NCI-H446 (cell line): ENCODE data around the gene MAP3K13.

Experiments
- DNase-seq, 2 experiments: peaks; one replicate each; lab custom pipeline; 2025; lab: John Stamatoyannopoulos, UW

Gene MAP3K13

DNA sequence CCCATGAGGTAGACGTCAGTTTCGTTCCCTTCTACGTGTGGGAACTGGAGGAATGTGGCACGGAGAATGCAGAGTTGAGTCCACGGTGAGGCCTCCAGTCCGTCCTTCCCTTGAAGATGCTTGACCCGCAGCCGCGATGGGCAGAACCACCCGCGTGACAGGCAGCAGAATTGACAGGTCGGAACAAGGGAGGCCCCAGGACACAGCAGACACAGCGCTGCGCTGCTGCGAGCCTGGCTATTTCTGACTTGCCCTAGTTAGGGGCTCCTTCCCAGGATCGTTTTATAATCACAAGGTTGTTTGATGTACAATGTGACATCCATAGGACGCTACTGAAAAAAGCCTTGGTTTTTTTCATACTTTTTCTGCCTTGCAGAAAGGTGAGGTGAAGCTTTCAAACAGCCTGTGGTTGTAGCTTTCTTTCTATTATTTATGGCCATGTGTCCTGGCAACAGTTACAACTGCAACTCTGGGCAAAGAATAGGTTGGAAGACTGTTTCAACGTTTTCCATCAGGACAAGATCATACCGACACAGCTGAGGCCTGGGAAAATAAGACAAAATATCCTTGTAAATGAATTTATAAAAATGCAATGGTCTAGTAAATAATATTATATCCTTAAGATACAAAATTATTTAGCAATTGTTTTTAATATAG is 145.5 kb downstream of the MAP3K13 start:
- DNase-seq, result no peak

DNA sequence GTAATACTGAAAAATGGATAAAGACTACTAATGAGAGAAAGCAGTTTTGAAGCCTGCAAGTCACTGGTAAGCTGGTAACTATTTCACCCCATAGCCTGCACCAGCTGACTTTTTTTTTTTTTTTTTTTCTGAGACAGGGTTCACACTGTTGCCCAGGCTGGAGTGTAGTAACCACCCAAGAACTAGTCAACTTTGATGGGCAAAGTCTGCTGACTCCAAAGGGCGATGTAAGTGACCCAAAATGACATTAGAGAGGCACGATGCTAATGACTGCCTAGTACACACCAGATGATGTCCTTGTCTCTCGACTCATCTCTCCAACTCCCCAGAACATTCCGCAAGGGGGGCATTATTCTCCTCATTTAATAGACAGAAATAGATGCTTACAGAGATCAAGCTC is 148.8 kb downstream of the MAP3K13 start:
- no peak for DNase-seq

DNA sequence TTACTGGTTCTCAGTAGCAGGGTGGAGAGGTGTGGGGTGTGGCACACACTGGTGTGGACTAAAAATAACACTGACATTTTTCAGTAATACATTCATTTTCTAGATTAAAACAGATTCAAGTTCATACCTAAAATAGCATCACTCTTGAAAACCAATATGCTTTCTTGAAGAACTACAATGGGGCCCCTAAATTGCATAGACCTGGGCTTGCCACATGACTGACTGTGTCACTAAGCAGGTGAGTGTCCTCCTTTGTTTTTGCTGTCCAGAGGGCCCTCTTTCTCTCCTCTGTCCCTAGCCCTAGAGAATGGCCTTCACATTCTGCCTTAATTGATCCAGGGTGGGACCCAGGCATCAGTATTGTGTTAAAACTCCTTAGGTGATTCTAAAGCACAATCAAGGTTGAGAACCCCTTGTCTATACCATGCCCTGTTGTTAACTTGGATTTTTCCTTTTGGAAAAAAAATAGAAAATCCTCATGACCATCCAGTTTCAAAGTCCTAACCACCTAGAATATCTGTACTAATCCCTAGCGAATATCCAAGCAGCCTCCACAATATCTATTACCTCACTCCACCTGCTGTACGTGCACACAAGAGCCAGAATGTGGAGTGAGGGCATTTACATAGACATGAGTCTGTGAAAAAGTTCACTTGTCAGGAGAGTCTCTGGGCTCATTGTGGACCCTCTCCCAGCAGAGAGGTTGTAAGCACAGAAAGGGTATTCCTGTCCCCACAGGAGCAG is 154.6 kb downstream of the MAP3K13 start:
- no peak for DNase-seq

DNA sequence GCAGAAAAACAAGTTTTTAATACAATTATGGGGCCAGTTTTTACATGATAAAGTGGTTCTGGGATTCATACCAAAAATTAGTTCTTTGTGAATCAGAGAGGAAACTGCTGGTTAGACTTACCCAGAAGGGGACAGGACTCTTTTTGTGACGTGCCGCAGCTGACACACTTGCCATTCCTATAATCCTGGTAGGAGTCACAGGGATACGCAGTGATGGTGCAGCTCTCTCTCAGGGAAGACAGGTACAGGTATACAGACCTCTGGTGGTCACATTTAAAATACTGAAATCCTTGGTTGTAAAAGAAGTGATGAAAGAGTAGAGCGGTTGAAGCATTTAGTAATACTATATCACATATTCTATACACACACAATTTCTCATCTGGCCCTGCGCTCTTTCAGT is 156.1 kb downstream of the MAP3K13 start:
- DNase-seq, result no peak

DNA sequence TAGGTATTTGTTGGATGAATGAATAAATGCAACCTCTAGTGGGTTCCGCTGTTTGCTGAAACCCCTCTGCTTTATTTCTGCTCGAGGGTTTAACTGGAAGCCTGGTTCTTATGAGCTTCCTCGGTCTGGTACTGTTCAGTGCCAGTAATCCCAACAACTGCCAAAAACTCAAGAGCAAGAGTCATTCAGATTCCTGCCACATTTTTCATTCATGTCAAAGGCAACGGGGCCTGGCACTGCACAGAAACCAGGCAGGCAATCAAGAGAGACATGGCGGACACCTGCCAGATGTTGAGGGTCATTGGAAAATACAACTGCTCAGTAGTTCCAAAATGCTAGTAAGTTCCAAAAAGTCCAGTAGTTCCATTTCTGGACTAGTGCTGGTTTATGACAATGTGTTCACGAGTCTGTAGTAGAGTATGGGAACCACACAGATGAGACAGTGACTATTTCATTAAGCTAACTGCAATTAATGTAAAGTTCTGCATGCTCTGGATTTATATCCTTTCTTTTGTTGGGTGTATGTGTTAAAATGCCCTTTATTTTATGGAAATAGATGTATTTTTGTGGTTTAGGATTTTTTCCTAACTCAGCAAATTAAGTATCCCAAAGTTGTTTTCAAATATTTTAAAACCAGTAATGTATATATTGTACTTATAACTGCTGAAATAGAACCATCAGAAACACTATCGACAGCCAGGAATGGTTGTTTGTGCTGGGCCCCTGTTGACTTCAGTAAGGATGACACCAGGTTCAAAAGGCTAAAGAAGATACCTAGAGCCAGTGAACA is 158.6 kb downstream of the MAP3K13 start:
- DNase-seq, result no peak

DNA sequence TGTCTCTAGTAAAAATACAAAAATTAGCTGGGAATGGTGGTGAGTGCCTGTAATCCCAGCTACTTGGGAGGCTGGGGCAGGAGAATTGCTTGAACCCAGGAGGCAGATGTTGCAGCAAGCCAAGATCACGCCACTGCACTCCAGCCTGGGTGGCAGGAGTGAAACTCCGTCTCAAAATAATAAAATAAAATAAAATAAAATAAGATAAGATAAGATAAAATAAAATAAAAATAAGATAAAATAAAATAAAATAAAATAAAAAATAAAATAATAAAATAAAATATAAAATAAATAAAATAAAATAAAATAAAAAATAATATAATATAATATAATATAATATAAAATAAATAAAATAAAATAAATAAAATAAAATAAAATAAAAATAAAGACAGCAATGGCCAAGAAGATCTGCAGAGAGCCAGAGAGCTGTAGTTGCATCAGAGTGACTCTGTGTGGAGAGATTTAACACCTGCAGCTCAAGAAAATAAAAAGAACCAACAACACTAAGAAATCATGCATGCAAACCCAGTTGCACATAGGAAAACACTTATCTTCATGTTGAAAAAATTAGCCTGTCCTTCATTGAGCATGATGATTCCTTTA is 163.5 kb downstream of the MAP3K13 start:
- no peak for DNase-seq

DNA sequence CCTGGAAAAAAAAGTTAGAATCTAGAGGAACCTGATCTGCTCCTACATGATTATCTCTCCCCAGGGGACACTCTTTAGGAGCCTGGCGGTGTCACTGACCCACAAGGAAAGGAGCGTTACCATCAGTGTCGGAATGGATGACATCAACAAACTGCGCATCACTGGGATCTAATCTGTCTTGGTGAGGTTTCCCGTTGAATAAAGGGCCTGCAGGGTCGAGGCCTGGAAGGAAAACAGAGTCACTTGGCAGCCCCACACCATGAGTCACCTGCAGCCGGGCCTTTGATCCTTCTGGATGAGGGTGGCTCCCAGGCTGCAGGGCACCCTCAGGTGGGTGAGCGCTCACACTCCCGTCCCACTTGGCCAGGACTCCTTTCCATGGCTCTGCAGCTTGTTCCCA is 164.4 kb downstream of the MAP3K13 start:
- DNase-seq, result no peak

DNA sequence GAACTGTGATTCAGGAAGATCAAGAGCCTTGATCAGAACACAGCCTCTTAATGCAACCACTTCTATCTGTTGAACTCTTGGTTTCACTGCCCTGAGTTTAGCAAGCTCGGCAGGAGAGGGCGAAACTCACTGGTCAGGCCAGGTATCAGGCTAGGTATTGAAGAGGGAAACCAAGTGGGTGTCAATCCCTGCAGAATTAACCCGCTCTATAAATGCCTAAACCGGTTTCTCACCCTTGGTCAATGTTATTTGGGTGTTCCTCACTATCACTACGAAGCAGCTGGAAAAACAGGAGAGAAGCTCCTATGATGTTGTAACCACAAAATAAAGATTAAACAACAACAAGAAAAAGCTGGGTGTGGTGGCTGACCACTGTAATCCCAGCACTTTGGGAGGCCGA is 165.6 kb downstream of the MAP3K13 start:
- no peak for DNase-seq

DNA sequence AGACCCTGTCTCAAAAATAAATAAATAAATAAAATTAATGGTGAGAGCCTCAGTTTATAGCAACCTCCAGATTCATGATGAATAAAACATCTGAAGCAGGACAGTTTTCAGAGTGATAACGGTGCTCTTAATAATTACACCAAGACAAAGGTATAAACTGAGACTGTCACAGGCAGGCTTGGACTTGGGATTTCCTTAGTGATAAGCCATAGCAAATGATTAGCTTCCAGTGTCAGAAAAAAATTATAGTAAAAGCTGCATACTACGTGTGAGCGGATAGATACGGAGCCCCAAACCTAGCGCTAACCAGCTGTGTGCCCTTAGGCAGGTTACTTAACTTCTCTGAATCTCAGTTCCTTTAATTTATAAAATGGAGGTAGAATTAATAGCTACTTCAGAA is 167.9 kb downstream of the MAP3K13 start:
- DNase-seq, result no peak

DNA sequence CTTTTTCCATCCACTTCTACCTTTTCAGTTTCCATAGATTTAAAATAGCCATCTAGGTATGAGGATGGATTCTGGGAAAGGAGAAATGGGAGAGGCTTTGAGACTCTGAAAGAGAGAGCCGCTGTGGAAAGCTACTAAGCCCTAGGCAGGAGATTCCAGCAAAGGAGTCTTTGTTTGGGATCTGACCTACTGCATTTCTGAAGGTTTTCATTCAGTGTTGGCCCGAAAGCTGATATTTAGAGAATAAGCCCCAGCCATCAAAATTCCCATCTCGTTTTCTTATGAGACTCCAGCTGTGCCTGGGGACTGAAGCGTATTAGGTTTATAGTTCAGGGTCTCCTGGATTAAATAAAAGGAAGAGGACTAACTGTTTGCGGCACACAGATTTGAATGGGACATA is 170.0 kb downstream of the MAP3K13 start:
- DNase-seq, result no peak

DNA sequence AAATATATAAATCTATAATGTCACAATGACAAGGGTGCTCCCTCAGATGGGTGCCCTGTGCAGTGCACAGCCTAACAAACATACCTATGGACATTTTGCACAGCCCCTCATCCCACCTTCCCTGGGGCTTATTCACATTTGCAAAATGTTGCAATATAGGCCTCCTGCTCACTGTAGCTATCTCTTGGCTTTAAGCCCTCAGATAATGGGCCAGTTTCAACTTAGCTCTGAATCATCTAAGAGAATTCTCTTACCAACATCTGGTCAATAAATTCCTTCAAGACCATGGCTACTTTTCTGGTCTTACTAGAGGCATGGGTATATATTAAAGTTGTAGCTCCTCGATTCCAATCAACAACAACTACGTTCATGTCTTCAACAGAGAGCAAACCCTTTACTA is 171.6 kb downstream of the MAP3K13 start:
- DNase-seq, result no peak

DNA sequence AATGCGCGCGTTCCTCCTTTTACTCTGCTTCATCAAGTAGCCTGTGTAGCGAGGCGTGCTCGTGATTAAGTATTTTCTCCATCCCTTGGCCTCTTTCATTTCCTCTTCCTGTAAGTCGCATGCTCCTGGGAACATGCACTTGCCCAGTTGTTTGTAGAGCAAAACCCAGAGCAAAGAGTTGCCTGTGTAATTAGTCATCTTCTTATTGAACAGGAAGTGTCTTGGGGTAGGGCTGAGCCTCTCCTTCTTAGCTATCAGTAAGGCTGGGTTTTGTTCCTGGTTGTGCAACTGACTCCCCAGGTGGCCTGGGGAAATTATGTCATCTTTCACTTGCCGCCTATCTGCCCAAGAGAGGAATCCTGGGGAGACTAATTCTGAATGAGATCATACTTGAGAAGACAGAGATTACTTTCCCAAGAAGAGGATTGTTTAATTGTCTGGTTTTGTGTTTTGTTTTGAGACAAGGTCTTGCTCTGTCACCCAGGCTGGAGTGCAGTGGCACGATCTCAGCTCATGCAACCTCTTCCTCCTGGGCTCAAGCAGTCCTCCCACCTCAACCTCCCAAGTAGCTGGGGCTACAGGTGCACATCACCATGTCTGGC is 174.5 kb downstream of the MAP3K13 start:
- DNase-seq, result no peak
